K562 (cell line): Measurements from ENCODE around the gene TMEM25. TPM values are rescaled to one million over a fixed set of nuclear protein-coding genes. Genes with fewer than 3 reads are reported as not detected.

Source experiments
- ATAC-seq: fragments of 200-7000 bp; cut with Tn5 transposase; 3 replicates; pipeline ENCODE4 v1.9.1; 2020; ENCODE audit warnings: moderate library complexity
- BruUV-seq: library from RNA; stranded (reverse); fragments of 400-500 nt; replicated peaks from 2 replicates; lab custom pipeline; 2021; lab: Mats Ljungman, UMichigan
- CTCF ChIA-PET: fragments of 300-600 bp; formaldehyde crosslinking; extraction: SDS; loops from one replicate; lab custom pipeline; 2021; ENCODE audit warnings: low intra/inter-chr PET ratio; lab: Yijun Ruan, JAX
- POLR2A ChIA-PET: fragments of 300-600, 350-650 bp; sonication (Branson Sonifier 250); formaldehyde crosslinking; extraction: SDS; loops from one replicate; lab custom pipeline; 2021; ENCODE audit warnings: antibody characterized with exemption, inconsistent platforms; lab: Yijun Ruan, JAX
- DNase-seq, 4 experiments: peaks; one replicate each; pipeline versions ENCODE4 v3.0.0 to v3.0.0-alpha.2; 2011 to 2018; ENCODE audit warnings: low spot score in 3 of 4, mixed read lengths in 3 of 4; ENCODE audit errors: extremely low read depth in 1 of 4
- FAIRE-seq: peaks from 2 replicates; lab custom pipeline; 2011; peaks lifted over from hg19 to GRCh38; lab: Jason Lieb, UNC
- H2AFZ ChIP-seq: 2 replicates; pipeline ENCODE4 v1.6.0; 2011; ENCODE audit warnings: low read depth, low read length, control low read depth, inconsistent platforms
- H3K27ac ChIP-seq: fragments of 200-600 bp; 3 replicates; pipeline ENCODE4 v1.8.0; 2011; ENCODE audit warnings: low read depth, mild to moderate bottlenecking, control low read depth, inconsistent platforms, low read length, moderate library complexity, mixed read lengths; ENCODE audit errors: extremely low read depth
- H3K27me3 ChIP-seq, 2 experiments: fragments of 300-600 bp in 1 of 2; 2 replicates in 1 of 2; 3 replicates in 1 of 2; pipeline versions ENCODE4 v1.6.0 to v1.8.0; 2011; ENCODE audit warnings: inconsistent platforms in 2 of 2, low read length in 2 of 2, mild to moderate bottlenecking in 1 of 2, mixed read lengths in 1 of 2, moderate library complexity in 1 of 2; ENCODE audit not compliant: control insufficient read depth in 2 of 2, insufficient read depth in 2 of 2
- H3K36me3 ChIP-seq: fragments of 300-600 bp; 3 replicates; pipeline ENCODE4 v1.8.0; 2011; ENCODE audit warnings: mild to moderate bottlenecking, low read length, inconsistent platforms; ENCODE audit not compliant: control insufficient read depth, insufficient read depth
- H3K4me1 ChIP-seq, 2 experiments: fragments of 200-600 bp in 1 of 2; replicated peaks in 1 of 2; 2 replicates in 1 of 2; 3 replicates in 1 of 2; pipeline versions ENCODE4 v1.5.1 to v1.8.0; 2011; ENCODE audit warnings: inconsistent platforms in 2 of 2, low read length in 2 of 2, mild to moderate bottlenecking in 1 of 2, mixed read lengths in 1 of 2, moderate library complexity in 1 of 2; ENCODE audit not compliant: control insufficient read depth in 2 of 2, insufficient read depth in 2 of 2
- H3K4me2 ChIP-seq: 2 replicates; pipeline ENCODE4 v1.6.1; 2011; ENCODE audit warnings: low read length, control low read depth, inconsistent platforms, mixed read lengths; ENCODE audit not compliant: insufficient read depth
- H3K4me3 ChIP-seq: fragments of 200-600 bp; sonication (generic), shearing (Covaris generic); 2 replicates; pipeline ENCODE4 v1.5.1; 2016; ENCODE audit warnings: control low read depth, inconsistent platforms
- H3K79me2 ChIP-seq: fragments of 200-600 bp; 3 replicates; pipeline ENCODE4 v1.8.0; 2011; ENCODE audit warnings: low read length, inconsistent platforms; ENCODE audit not compliant: control insufficient read depth, insufficient read depth
- H3K9ac ChIP-seq, 2 experiments: 2 replicates each; pipeline versions ENCODE4 v1.6.0 to v1.6.1; 2011; ENCODE audit warnings: low read depth in 2 of 2, low read length in 2 of 2, control low read depth in 1 of 2, inconsistent platforms in 1 of 2, mild to moderate bottlenecking in 1 of 2, mixed read lengths in 1 of 2; ENCODE audit not compliant: insufficient read depth in 1 of 2
- H3K9me1 ChIP-seq: one replicate; pipeline ENCODE4 v1.6.0; 2011; ENCODE audit warnings: inconsistent platforms, mild to moderate bottlenecking, low read length, moderate library complexity; ENCODE audit not compliant: control insufficient read depth, insufficient read depth
- H3K9me3 ChIP-seq: replicated peaks from 2 replicates; pipeline ENCODE4 v1.5.1; 2011; ENCODE audit warnings: low read depth, low read length, inconsistent platforms; ENCODE audit not compliant: control insufficient read depth, insufficient read depth
- H4K20me1 ChIP-seq: replicated peaks from 2 replicates; pipeline ENCODE4 v1.6.1; 2011; ENCODE audit warnings: low read length, inconsistent platforms, mixed read lengths; ENCODE audit not compliant: control insufficient read depth, insufficient read depth
- C11orf30 ChIP-seq: fragments of 450-650 bp; IDR thresholded peaks from 2 replicates; pipeline ENCODE4 v1.6.1; 2016; ENCODE audit warnings: low read depth, mild to moderate bottlenecking
- CTCF ChIP-seq, 3 experiments: IDR thresholded peaks in 2 of 3; conservative IDR thresholded peaks in 1 of 3; 2 replicates each; pipeline ENCODE4 v1.5.1; 2011 to 2012; ENCODE audit warnings: low read length in 3 of 3, mild to moderate bottlenecking in 3 of 3, control low read depth in 2 of 3, improper control_type of control experiment in 1 of 3, inconsistent platforms in 1 of 3, low read depth in 1 of 3, mixed read lengths in 1 of 3, moderate library complexity in 1 of 3; ENCODE audit not compliant: insufficient read depth in 2 of 3
- ELF1 ChIP-seq: fragments of 200-800 bp; sonication (Bioruptor generic); IDR thresholded peaks from 2 replicates; pipeline ENCODE4 v1.6.1; 2016; ENCODE audit warnings: missing genetic modification characterization, missing compliant biosample characterization
- MAFF ChIP-seq: IDR thresholded peaks from 2 replicates; pipeline ENCODE4 v1.6.1; 2012; ENCODE audit warnings: low read length, improper control_type of control experiment
- ZNF316 ChIP-seq: fragments of 450-650 bp; IDR thresholded peaks from 2 replicates; pipeline ENCODE4 v1.6.1; 2016
- ZNF324 ChIP-seq: fragments of 250-450 bp; sonication (Bioruptor Pico); IDR thresholded peaks from 2 replicates; pipeline ENCODE4 v1.4.0; 2020; ENCODE audit warnings: mild to moderate bottlenecking
- WGBS: fragments of 100-300 bp; shearing (Covaris generic); methylation state at CpG from one replicate; pipeline ENCODE4 v1.1.6; 2016; ENCODE audit warnings: low coverage, mixed read lengths; ENCODE audit not compliant: insufficient coverage; ENCODE audit errors: missing lambda C conversion rate; 5-methylcytosine and 5-hydroxymethylcytosine counted together
- in situ Hi-C: fragments of 300-500 bp; cut with MboI; formaldehyde crosslinking; loops from 4 replicates; pipeline ENCODE4 v1.15.0; 2018; ENCODE audit warnings: inconsistent platforms, mixed read lengths
- intact Hi-C: fragments of 100-400 bp; cut with micrococcal nuclease; formaldehyde crosslinking; loops from 2 replicates; pipeline ENCODE4 v1.14.2; 2022
- polyA plus RNA-seq, 8 experiments: library from polyadenylated mRNA; depleted of rRNA in 4 of 8; stranded (reverse) in 5 of 8; unstranded in 3 of 8; fragments of >200 nt; fragmentation: Nextera tagmentation in 2 of 8; fragmentation: Illumina TruSeq in 1 of 8; extraction: Ambion mirVana in 2 of 8; extraction: Trizol in 1 of 8; gene quantifications; 2 replicates each; pipeline versions ENCODE4 v1.2.1 to v1.2.3, GENCODE V29; 2011 to 2014; ENCODE audit warnings: inconsistent platforms in 1 of 8, missing spikeins in 1 of 8
- total RNA-seq, 7 experiments: library from RNA; depleted of rRNA in 6 of 7; stranded (reverse); fragments of >200 nt in 6 of 7; fragmentation: Illumina TruSeq in 2 of 7; extraction: Trizol in 2 of 7; gene quantifications; 2 replicates each; pipeline versions ENCODE4 v1.2.1 to v1.2.3, GENCODE V29; 2011 to 2021; ENCODE audit warnings: low replicate concordance in 1 of 7

Gene TMEM25
- total and polyA plus RNA-seq, 9 of the 15 experiments (the other 6 are each of a cell fraction or from before 2014, with no cell fraction given) = 0.34 to 3.8 (median 2.0) TPM

GRCh38 chr11:118484405-118484804 lies 46.6 kb upstream of the TMEM25 start:
- BruUV-seq = no TSS peak
- Histone ChIP-seq H3K9ac (no peak overlapping the region), H3K27ac (no peak overlapping the region), H3K27me3 (no peaks in the 10 kb centered on the region), H3K4me3 (no peak overlapping the region), H3K9me1 (no peaks in the 10 kb centered on the region), H4K20me1 (no peaks in the 10 kb centered on the region), H3K79me2 (no peaks in the 10 kb centered on the region), H3K9me3 (no peaks in the 10 kb centered on the region), H2AFZ (no peak overlapping the region), H3K4me1 (no peaks in the 10 kb centered on the region), H3K36me3 (peaks cover 82% of the 10 kb centered on the region), H3K4me2 (no peak overlapping the region)
- ATAC-seq = no peak
- DNase-seq = no peak
- TF ChIP-seq MAFF (peak; percentile 47; the same call in 1 of the 2 replicates), ZNF324 (no peak), ZNF316 (peak; percentile 73; the same call in 1 of the 2 replicates), C11orf30 (peak; percentile 63)
- FAIRE-seq = no peak
- in situ Hi-C loops = no loop called here
- CTCF ChIA-PET = no interaction called here
- POLR2A ChIA-PET = no interaction called here
- 96% methylated on average over 3 of the region's 3 CpGs for whole genome bisulfite sequencing
- intact Hi-C loops = no loop called here

- no peak for ATAC-seq
- Histone ChIP-seq H3K9me1 (no peaks in the 10 kb centered on the region), H3K27ac (no peak overlapping the region), H3K79me2 (no peaks in the 10 kb centered on the region), H3K4me1 (no peaks in the 10 kb centered on the region), H3K4me3 (no peak overlapping the region), H3K9me3 (no peaks in the 10 kb centered on the region), H3K36me3 (peaks cover 82% of the 10 kb centered on the region), H4K20me1 (no peaks in the 10 kb centered on the region), H3K27me3 (no peaks in the 10 kb centered on the region), H2AFZ (no peak overlapping the region), H3K9ac (no peak overlapping the region), H3K4me2 (no peak overlapping the region)
- in situ Hi-C loops (no loop called here), intact Hi-C loops (loop anchor here (5.0 kb wide), 2 partner anchors 103 to 188 kb away; no protein-coding TSS in a partner anchor)
- TF ChIP-seq CTCF (IDR thresholded peaks at IDR 0.05 in 2 of 3, conservative IDR thresholded peaks at IDR 0.05 in 1 of 3; ENCODE audit: insufficient read depth in 2 of 3, low read depth in 1 of 3, low read length in 3 of 3) (peak in 1 of 3 experiments; percentile 25; a peak in 2 of 6 replicates), ELF1 (tag) (no peak)
- no peak for FAIRE-seq
- peak in 2 of 4 experiments; percentile 46 to 48 for DNase-seq
- ChIA-PET CTCF (no interaction called here), POLR2A (interaction anchor here (0.9 kb wide), 1 partner anchor 22 kb away, joined by 4 read pairs; no protein-coding TSS in a partner anchor)
- no TSS peak for BruUV-seq
Observed at GRCh38 chr11:118485273-118485672, 45.7 kb upstream of the TMEM25 start.
